Measurements from ENCODE around the gene LHFPL6.

Gene LHFPL6

DNA sequence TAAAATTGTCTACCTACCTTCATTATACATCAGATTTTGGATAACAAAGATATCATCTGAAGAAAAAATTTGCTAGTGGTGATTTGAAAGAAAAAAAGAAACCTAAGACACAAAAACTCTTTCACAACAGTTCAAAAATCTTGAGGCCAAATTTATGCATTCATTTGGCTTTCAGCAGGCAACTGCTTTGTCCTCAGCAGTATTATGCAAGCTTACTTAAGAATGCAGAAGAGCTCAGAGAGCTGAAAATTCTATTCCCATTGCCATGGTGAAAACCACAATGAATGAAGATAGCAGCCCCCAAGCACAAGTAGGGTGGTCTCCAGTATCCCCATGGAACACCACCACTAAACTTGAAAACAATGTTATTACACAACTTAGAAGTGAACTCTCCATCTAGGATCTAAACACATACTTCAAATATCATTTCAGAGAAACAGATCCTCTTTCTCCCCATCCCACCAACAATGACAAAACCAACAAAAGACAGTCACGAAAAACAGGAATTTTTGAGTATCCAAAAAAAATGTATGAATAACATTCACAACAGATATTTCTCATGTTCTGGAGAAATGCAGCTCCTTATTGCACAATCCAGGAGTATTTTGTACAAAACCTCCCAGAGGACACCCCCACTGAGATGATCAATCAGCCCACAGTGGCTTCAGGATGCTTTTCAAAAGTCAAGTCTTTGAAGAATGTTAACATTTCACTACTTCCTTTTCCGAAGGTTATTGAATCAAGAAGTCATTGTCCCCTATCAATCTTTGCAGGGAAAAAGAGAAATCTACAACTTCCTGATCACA is 192.7 kb downstream of the LHFPL6 start:
- DNase-seq: no peak

DNA sequence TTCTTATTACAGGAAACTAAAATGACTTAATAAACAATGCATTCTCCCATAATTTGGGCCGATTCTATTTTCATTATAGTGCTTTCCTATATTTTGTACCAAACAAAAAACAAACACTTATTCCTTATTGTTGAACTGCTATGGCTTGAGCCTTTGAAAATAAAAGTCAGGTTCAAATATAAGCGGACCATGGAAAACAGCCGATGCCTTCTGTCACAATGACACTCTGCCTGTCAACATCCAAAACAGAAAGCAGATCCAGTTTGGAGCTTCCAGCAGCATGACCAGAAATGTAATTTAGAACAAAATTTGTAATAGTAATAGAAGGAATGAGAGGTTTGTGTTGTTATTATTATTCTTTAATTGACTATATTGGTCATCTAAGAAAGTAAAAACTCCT is 194.5 kb downstream of the LHFPL6 start:
- no peak for DNase-seq

DNA sequence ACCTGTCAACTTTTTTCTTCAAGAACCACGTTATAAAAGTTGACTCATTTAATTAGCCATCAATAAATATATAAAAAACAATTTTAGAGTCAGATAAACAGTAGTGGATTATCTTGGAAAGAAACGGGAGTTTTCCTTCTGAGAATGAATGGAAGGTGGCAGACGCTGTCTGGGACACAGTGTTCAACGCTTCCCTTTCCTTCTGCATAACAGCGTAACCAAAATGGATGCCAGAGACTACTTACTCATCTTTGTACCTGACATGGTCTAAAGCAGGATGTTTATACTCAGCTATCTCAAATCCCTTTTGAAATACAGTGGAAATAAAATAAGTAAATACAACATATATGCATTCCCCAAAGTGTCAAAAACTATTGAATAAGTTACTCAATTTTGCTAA is 195.2 kb downstream of the LHFPL6 start:
- no peak for DNase-seq

DNA sequence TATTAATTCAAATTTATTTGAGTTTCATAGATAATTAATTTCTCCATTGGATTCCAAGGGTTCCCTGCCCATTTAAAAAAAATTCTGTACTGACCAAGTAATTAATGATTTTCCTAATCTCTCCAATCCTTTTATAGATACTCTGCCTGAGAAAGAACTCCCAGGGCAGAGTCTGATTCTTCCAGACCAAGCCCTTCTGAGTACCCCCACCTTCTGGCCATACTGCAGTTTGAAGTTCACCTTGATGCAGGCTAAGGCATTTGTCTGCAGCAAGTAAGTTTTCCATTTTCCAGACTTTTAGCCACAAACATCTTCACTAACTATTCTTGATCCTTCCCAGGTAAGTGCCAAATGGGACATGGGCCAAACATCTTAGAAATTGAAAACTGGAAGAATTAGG is 195.9 kb downstream of the LHFPL6 start:
- DNase-seq: no peak

DNA sequence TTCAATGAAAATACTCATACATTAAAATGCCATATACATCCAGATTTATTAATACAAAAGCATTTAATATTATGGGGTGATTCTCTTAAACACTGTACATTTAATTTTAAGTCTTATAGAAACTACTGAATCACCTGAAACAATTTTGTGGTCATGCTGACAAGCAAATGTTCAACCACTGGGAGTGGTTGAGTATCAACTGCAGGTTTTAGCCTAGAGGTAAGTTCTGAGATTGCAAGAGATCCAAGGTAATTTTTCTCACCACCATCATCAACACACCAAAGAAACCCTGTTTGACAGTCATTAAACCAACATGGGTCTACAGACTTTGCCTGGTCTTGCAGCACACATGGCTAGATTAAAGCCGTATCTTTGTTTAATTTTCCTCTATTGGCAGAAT is 196.3 kb downstream of the LHFPL6 start:
- DNase-seq: no peak

DNA sequence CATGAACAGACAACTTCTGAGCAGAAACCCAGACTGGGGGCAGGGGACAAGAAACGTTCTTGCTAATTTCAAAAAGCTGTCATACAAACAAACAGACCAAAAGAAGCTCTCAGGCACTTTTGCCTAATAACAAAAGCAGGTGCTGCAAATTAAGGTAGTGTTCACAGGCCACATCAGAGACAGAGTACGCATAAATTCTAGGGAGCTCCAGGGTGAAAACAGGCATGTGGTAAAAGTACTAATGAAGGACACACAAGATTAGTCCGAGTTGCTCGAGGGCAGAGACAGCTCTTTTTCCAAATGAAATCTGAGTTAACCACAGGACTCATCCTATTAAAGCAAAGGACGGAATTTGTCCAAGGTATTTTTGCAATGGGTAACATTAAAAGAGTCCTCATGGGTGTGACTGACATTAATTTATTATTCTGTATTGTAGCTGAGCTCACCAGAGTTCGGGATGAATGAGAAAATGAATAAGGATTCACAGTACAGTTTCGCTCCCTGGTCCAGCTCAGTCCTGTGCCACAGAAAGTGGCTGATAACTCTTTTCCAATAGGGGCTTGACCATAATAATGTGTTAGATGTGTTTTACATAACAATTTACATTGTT is 197.3 kb downstream of the LHFPL6 start:
- DNase-seq: no peak

DNA sequence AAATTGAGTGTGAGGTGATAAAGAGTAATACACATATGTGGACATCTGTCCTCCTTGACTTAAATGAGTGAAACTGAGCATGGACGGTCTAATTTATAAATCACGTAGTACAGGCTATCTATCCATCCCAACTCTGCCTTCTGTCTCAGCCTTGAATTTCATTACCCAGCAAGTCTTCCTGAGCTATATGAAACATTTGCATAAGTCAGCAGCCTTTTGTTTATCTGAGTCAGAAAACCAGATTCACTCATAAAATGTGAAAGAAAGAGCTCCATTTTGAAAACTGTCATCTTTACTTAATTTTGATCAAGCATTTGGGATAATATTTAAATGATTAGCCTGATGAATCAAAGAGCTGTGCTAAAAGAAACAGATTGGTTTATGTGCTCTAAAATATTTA is 197.9 kb downstream of the LHFPL6 start:
- no peak for DNase-seq

DNA sequence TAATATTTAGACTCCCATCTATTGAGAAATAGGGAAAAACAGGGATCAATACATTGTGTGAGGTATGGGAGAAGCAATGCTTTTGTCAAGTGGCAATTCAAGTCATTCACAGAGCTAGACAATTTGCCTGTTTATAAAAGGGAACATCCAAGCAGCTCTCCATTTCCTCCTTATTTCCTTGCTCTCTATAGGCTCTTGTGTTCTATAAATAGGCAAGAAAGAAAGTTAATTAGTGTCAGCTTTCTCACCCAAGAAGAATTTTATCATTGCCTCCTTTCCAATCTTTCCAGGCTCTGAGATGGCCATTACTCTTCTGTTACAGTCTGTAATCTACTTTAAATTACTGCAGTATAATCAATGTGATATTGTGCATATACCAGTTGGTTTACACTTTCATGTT is 199.9 kb downstream of the LHFPL6 start:
- DNase-seq: no peak

DNA sequence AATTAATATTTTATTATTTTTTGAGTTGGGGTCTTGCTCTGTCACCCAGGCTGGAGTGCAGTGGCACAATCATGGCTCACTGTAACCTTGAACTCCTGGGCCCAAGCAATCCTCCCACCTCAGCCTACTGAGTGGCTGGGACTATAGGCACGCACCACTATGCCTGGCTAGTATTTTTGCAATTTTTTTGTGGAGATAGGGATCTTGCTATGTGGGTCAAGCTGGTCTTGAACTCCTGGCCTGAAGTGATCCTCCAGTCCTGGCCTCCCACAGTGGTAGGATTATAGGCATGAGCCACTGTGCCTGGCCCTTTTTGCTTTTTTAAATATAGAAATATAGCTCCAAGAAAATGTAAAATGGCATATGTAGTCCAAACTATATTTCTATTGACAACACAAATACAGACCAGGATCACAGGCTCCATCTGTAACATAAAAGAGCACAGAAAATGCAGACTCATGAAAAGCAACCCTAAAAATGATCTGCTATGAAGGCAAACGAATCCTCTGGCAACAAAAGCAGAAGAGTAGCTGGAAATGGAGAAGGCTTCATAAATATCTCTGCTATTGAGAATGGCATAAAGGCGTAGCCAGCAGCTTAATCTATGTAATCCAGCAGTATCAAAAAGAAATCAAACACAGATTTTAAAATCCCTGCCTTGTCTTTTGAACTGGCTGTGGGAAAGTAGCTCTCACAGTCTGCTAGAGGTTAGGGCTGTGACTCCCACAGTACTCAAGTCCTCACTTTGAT is 200.6 kb downstream of the LHFPL6 start:
- no peak for DNase-seq

DNA sequence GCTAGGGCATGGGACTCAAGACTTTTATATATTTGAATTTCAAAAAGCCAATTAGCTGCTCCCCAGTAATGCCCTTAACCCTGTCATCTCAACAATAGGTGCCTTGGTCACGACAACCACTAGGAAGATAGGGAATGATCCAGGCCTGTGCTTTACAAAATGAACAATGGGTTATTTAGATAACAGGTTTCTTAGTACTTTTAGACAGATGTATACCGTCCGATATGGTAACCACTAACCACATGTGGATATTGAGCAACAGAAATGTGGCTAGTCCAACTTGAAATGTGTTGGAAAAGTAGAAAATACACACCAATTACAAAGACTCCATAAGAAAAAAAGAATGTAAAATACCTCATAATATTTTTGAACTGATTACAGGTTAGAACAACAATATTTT is 201.2 kb downstream of the LHFPL6 start:
- DNase-seq: no peak

DNA sequence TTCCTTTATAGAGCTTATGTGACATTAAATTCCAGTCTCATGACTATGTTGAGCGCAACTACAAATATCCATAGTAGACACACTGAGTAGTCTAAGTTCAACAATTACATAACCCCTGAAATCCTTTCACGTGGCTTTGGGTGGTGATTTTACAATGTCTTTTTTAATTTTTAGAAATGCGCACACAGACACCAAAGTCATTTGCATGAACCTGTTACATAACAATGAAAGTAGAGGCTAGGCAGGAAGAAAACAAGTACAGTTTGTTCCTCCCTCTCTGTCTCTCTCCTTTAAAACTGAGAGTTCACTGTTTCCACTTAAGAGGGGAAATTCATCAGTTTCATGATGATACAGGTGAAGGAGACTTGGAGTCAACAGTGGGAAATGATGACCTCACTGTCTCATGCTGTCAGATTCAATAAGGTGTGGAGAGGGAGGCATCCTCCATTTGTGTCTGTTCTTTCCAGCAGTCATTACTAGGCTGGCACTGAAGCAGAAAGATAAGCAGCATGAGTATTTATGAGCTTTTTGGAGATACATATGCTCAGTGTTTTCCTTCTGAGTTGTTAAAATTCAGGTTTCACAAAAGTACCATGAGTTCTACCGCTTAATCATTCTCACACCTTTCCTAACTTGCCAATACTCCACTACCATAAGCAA is 201.8 kb downstream of the LHFPL6 start:
- no peak for DNase-seq

DNA sequence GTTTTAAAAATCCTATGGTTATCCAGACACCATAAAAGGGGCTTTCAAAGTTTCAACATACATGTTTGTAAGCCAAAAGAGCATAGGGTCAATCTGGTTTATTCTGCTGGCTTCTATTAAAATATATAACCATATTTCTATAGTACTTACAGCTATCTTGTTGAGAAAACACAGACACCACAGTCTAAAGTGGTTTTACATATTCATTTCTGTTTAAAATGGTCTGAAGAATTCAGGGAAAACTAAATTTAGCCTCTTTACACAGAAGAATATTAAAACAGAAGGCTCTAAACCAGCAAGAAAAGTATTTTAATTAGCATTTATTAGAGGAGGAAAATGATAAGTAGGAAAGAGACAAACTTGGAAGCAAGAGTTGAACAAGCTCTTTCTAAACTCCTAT is 203.9 kb downstream of the LHFPL6 start:
- DNase-seq: no peak

DNA sequence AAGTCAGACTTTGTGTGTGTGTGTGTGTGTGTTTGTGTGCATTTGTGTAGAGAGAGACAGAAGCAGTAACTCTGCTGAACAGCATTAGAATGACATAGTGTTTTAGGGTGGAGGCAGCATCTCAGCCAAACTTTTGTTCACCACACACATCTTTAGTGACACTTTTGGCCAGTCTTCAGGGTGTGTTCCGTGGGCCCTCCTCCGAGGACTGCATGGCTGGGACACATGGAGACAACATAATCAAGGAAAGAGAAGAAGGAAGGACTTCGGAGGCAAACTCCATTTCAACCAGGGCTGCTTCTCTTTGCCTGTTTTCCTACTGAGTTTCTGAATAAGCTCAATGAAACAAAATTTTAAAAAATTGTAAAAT is 205.1 kb downstream of the LHFPL6 start:
- no peak for DNase-seq

DNA sequence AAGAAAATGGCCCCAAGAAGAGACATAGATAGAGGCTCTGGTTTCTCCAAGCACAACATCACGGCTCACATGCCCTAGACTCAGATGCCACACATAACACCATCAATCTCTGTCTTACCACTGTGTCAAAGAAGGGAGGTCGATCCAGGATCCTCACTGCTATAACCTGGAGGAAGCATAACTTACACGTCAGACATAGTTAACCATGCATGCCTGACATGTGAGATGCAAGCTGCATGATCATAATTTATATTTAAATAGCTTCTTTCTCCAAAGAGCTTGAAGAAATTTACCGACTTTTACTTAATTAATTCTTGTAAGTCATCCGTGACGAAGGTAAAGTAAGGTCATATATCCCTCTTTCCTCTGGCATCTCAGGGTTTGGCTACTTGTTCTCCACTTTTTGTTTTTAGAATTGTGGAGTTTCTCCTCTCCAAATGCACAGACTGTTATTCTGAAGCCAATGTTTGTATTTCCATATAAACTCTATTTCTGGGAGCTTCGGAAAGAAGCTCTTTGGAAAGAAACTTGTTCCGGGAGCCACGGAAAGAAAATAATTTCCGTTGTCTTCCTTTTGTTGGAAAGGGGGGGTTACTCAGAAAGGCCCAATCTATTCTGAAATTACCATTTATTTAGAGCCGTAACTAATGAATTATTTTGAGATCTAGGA is 205.6 kb downstream of the LHFPL6 start:
- no peak for DNase-seq

DNA sequence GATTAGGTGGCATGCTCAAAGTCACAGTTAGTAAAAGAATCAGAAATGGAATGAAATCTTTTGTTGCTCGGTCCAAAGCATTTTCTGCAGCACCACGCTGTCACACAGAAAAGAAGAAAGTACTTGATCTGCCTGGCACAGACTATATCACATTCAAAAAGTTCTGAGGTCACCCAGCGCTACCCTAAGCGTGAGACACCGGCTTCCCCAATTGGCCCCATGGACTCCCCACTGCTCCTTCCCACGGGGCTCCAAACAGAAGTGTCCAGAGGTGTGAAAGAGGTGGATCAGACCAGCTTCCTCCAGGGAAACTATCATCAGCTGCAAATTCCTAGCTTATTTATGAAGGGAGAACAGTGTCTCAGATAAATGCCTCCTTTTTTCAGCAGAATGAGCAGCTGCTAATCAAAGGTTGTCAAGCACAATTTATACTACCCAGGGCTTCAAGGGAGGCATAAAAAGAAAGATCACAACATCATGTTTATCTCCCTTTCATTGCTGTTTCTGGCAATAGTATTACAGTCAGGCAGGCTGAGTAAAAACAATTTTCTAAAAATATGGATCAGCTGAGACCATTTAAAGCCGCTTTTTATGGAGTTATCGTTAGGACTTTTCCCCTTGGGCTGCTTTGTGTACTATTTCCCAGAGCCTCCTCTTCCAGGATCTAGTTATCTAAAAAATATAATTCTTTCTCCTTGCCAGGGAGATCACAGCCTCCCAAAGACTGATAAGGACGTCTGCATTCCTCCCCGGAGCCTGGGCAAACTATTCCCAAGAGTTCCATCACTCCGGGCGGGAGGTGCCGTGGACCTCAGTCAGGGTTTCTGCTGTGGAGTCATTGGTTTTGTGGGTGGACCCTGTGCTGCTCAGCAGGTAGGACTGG is 208.0 kb downstream of the LHFPL6 start:
- DNase-seq: no peak

DNA sequence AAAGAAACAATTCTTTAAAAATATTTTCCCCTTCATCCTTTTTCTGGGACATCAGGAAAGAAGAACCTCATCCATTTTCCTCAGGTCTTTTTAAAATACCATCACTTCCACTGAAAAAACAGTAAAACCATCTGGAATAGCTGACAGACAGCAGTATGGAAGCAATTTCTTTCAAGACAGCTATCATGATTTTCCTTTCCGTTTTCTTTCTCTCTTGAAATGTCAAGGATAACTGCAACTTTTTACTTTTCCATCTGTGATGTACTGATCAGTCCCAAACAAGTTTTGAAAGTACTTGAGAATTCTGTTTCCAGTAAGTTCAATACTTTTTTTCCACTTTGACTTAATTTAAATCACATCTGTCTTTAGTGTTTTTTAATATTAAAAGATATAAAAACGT is 211.2 kb downstream of the LHFPL6 start:
- DNase-seq: no peak

DNA sequence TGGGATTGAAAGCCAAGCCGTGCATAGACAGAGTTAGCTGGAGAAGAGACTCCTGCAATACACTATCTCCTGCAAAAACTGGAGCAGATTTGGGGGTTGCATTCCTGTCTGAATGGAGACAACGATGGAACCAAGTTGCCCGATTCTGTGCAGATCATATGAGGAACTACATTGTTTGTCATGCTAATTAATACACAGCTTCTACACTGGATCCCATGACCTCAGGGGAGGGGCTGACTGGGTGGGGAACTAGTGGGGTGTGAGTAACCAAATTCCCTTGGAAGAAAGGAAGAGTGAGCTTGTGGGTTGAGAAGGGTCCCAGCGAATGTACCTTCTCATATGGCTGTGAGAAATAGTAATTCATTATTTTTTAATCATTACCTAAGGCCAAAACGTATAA is 214.0 kb downstream of the LHFPL6 start:
- DNase-seq: no peak

DNA sequence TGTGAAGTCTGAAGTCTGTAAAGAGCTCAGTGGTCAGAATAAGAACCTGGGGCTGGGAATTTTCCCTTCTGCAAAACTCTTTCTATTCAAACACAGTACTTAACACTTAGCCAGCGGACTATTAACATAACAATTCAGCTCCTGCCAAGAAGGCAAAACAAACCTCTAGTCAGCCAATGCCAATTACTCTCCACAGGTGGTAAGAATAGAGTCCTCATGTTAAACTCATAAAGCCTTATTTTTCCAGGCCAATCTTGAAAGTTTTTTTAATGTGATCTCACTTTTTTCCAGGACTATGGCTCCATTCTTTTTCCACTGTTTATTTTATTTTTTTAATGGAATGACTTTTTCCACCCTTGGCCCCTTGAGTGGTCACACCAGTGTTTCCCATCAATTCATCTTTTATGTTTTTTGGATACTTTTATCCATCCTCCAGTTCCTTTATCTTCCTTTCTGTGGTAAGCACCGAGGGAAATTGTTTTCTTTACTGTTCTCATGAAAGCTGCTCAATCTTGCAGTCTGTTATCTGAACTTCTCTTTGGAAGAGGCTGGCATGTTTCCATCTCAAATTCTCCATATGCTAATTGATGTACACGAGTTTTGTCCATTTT is 217.3 kb downstream of the LHFPL6 start:
- no peak for DNase-seq

DNA sequence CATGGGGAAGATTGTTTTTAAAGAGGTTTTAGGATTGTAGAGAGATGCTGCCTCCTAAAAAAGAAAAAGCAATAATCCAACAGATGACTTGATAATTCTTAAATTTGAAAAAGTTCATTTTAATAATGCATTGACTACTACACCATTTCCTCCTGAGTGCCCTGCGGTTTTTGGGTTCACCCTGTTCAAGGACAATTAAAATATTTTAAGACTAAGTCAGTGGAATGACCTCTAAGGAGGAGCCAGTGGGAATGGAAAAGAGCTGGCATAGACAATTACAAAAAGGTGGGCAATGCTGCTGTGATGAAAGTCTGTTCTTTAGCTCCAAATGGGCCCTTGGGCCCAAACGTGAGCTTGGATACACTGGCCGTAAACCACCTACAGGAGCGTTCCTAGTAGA is 217.8 kb downstream of the LHFPL6 start:
- no peak for DNase-seq

DNA sequence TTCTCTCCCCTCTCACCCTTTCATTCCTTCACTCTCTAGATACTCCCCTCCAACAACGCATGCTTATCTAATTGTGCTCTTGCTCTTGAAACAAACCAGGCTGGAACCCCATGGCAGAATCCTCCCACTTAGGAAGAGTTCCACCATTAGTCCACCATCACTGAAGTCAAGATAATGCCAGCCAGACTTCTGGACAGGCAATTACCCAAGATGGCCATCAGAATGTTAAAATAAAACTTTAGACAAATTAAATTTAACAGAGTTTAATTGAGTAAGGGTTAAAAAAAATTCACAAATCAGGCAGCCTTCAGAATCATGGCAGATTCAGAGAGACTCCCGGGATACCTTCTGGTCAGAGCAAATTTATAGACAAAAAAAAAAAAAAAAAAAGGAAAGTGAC is 221.5 kb downstream of the LHFPL6 start:
- no peak for DNase-seq

All from stimulated activated CD4-positive, alpha-beta T cell treated with anti-CD3 and anti-CD28 coated beads, Interleukin-12 subunit alpha, Interleukin-12 subunit beta, amount 100 ng/mL, for 4 hours (primary cell).